Stomach (tissue), 9 donors: ENCODE measurements around the gene NEU3. TPM values are rescaled to one million over a fixed set of nuclear protein-coding genes. Genes with fewer than 3 reads are reported as not detected.

Experiments used
- DNase-seq, 2 donors: peaks; one replicate each; pipeline versions ENCODE4 v3.0.0 to v3.0.0-alpha.2; 2013 to 2019
- H3K27ac ChIP-seq, 5 donors: fragments of 200-600 bp in 4 of 5; sonication (generic) in 4 of 5; one replicate each; pipeline ENCODE4 v1.5.1; 2013 to 2019; ENCODE audit warnings: mild to moderate bottlenecking in 1 of 5, moderate library complexity in 1 of 5
- H3K27me3 ChIP-seq, 3 donors: fragments of 200-600 bp; sonication (generic); one replicate each; pipeline ENCODE4 v1.5.1; 2017 to 2019; ENCODE audit warnings: mixed run types in 1 of 3
- H3K36me3 ChIP-seq, 4 donors: fragments of 200-600 bp; sonication (generic); 1 replicate in 3 of 4; 2 replicates in 1 of 4; pipeline ENCODE4 v1.5.1; 2016 to 2019
- H3K4me1 ChIP-seq, 4 donors: fragments of 200-600 bp; sonication (generic); one replicate each; pipeline ENCODE4 v1.5.1; 2016 to 2019
- H3K4me3 ChIP-seq, 4 donors: fragments of 200-600 bp; sonication (generic) in 3 of 4; one replicate each; pipeline ENCODE4 v1.5.1; 2016 to 2019; ENCODE audit warnings: mild to moderate bottlenecking in 1 of 4
- H3K9me3 ChIP-seq, 4 donors: fragments of 200-600 bp; sonication (generic); one replicate each; pipeline ENCODE4 v1.5.1; 2016 to 2019
- EP300 ChIP-seq: sonication (generic); formaldehyde crosslinking; IDR thresholded peaks from one replicate; pipeline ENCODE4 v1.6.1; 2017; ENCODE audit warnings: antibody characterized with exemption
- POLR2A ChIP-seq, 4 donors: fragments of 450-650 bp; IDR thresholded peaks; one replicate each; pipeline ENCODE4 v1.6.1; 2016; ENCODE audit warnings: antibody characterized with exemption in 4 of 4, control low read depth in 2 of 4, mild to moderate bottlenecking in 1 of 4, moderate library complexity in 1 of 4
- POLR2AphosphoS5 ChIP-seq, 3 donors: sonication (generic); formaldehyde crosslinking; IDR thresholded peaks; one replicate each; pipeline ENCODE4 v1.6.1; 2016; ENCODE audit warnings: antibody characterized with exemption in 3 of 3
- WGBS, 5 donors: extraction: QIAGEN DNeasy Blood & Tissue Kit in 3 of 5; methylation state at CpG; one replicate each; pipeline versions ENCODE4 v1.1.5 to v1.1.7; 2013 to 2018; 5-methylcytosine and 5-hydroxymethylcytosine counted together
- intact Hi-C: fragments of 100-400 bp; cut with DNase I; formaldehyde crosslinking; loops from one replicate; pipeline ENCODE4 v1.15.1; 2023; ENCODE audit warnings: low total_unique reads
- polyA plus RNA-seq, 3 donors: library from polyadenylated mRNA; stranded (reverse); fragments of 200-250 nt; gene quantifications; one replicate each; pipeline ENCODE4 v1.2.3, GENCODE V29; 2013
- small RNA-seq, 4 donors: library from RNA; depleted of rRNA; stranded (forward); fragments of <200 nt; gene quantifications; one replicate each; pipeline ENCODE3, GENCODE V24; 2016
- total RNA-seq, 5 donors: library from RNA; depleted of rRNA; stranded (reverse); fragments of >200 nt; gene quantifications; one replicate each; pipeline versions ENCODE4 v1.1.0 to v1.2.3, GENCODE V29; 2014 to 2016
- TF ChIP-seq, protein P1 (sequence below), 7 experiments: fragments of 450-650 bp in 4 of 7; fragments of 200-600 bp in 3 of 7; sonication (generic) in 3 of 7; IDR thresholded peaks; one replicate each; pipeline ENCODE4 v1.5.1; 2016 to 2019; ENCODE audit warnings: antibody characterized with exemption in 7 of 7, control low read depth in 2 of 7, mild to moderate bottlenecking in 1 of 7
- donor health status: healthy with polysubstance abuse.
- donor health status: Bipolar disorder and iron deficiency.
- donor health status: healthy.

NEU3 gene
- total and polyA plus RNA-seq, 8 donors, result 0.58 to 33.5 (median 3.7) TPM

DNA sequence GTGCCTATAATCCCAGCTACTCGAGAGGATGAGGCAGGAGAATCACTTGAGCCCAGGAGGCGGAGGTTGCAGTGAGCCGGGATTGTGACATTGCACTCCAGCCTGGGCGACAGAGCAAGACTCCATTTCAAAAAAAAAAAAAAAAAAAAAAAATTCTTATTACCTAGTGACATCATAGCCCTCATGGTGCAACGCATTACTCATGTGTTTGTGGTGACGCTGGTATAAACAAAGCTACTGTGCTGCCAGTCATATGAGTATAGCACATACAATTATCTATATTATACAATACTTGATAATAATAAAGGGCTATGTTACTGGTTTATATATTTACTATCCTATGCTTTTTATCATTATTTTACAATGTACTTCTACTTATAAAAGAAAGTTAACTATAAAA is 66.8 kb downstream of the NEU3 start:
- WGBS, 5 donors, result 84 to 93% (median 90%) methylated on average over 6 of the region's 6 CpGs
- Histone ChIP-seq H3K27me3 (no peaks in the 10 kb centered on the region), H3K4me1 (no peaks in the 10 kb centered on the region)

DNA sequence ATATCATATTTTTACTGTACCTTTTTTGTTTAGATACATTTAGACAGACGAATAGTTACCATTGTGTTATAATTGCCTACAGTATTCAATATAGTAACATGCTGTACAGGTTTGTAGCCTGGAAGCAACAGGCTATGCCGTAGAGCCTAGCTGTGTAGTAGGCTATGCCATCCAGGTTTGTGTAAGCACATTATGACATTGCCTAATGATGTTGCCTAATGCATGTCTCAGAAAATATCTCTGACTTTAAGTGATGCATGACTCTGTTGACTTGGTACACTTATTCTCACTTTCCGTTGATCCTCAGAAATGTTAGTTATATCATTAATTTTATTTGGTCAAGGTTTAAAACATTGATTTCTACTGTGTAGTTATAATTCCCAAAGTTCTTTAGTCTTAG is 68.1 kb downstream of the NEU3 start:
- no peaks in the 10 kb centered on the region for H3K4me1 ChIP-seq
- H3K27me3 ChIP-seq, result no peaks in the 10 kb centered on the region
- WGBS, 5 donors, result 61 to 91% (median 81%) methylated on average over 3 of the region's 3 CpGs
- H3K4me3 ChIP-seq, result no peak overlapping the region
- DNase-seq, result no peak
- intact Hi-C loops, result no loop called here
- TF ChIP-seq, protein P1, sequence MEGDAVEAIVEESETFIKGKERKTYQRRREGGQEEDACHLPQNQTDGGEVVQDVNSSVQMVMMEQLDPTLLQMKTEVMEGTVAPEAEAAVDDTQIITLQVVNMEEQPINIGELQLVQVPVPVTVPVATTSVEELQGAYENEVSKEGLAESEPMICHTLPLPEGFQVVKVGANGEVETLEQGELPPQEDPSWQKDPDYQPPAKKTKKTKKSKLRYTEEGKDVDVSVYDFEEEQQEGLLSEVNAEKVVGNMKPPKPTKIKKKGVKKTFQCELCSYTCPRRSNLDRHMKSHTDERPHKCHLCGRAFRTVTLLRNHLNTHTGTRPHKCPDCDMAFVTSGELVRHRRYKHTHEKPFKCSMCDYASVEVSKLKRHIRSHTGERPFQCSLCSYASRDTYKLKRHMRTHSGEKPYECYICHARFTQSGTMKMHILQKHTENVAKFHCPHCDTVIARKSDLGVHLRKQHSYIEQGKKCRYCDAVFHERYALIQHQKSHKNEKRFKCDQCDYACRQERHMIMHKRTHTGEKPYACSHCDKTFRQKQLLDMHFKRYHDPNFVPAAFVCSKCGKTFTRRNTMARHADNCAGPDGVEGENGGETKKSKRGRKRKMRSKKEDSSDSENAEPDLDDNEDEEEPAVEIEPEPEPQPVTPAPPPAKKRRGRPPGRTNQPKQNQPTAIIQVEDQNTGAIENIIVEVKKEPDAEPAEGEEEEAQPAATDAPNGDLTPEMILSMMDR (IDR thresholded peaks at IDR 0.05), result no peak
- TF ChIP-seq POLR2A (IDR thresholded peaks at IDR 0.05) (no peak), POLR2AphosphoS5 (IDR thresholded peaks at IDR 0.05) (no peak), EP300 (no peak)
- H3K27ac ChIP-seq, result no peak overlapping the region
- peaks cover 0 to 17% (median 10%) of the 10 kb centered on the region in 4 donors for H3K9me3 ChIP-seq
- H3K36me3 ChIP-seq, result no peaks in the 10 kb centered on the region

More for the DNA sequence above, 66.8 kb downstream of the NEU3 start:
- no peak overlapping the region for H3K4me3 ChIP-seq
- DNase-seq, result no peak
- TF ChIP-seq POLR2A (IDR thresholded peaks at IDR 0.05) (no peak), EP300 (no peak)
- H3K36me3 ChIP-seq, result no peaks in the 10 kb centered on the region
- H3K27ac ChIP-seq, result no peak overlapping the region
- peaks cover 0 to 17% (median 10%) of the 10 kb centered on the region in 4 donors for H3K9me3 ChIP-seq
- intact Hi-C loops, result no loop called here

DNA sequence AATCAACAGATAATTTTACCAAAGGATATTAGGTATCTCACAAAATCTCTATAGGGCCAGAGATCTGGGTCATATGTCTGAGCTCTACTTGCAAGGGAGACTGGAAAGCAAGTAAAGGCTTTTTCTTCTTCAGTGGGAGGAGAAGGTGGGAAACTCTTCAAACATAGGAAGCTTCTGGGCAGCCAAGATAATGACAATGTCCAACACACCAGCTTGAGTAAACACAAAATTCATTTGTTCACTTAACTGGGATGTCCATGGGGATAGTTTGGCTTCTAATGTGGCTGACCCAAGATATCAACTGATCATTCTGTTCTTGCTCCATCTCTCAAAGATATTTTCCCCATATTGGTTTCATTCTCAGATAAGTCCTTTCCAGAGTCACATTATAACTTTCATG is 70.6 kb downstream of the NEU3 start:
- intact Hi-C loops, result no loop called here

DNA sequence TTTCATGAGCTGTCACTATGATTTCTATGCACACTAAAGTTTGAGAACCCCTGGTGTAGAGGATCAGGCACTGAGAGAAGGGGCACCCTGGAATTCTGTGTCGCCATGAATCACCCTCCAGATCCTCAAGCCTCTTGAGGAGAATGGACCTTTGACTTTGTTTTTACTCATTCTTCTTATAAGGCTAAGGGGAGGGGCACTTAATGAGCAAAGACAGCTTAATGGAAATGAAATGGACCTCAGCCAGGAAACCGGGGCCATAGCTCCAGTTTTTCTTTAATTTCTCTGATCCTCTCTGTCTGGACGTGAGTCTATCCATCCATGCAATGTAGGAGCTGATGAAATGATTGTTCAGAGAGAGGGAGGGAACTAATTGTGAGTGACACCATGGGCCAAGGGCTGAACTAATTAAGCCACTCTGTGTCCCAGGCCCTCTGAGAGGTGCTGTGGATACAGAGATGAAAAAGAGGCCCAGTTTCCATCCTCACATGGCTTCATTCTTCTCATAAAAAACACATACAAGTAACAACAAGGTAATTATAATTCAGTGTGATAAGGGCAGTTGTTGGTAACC is 75.1 kb downstream of the NEU3 start:
- no peak for TF ChIP-seq POLR2A (IDR thresholded peaks at IDR 0.05)
- no peak for TF ChIP-seq EP300
- TF ChIP-seq, protein P1 (IDR thresholded peaks at IDR 0.05), result no peak
- TF ChIP-seq POLR2AphosphoS5 (IDR thresholded peaks at IDR 0.05), result no peak
- Histone ChIP-seq H3K4me1 (no peaks in the 10 kb centered on the region), H3K27ac (no peak overlapping the region), H3K4me3 (no peak overlapping the region), H3K27me3 (no peaks in the 10 kb centered on the region), H3K36me3 (no peaks in the 10 kb centered on the region), H3K9me3 (no peaks in the 10 kb centered on the region)
- DNase-seq, result no peak
- 39 to 53% (median 46%) methylated on average over 3 of the region's 3 CpGs for WGBS, 5 donors
- intact Hi-C loops, result no loop called here

More for the DNA sequence above, 70.6 kb downstream of the NEU3 start:
- Histone ChIP-seq H3K4me3 (no peak overlapping the region), H3K27me3 (no peaks in the 10 kb centered on the region), H3K27ac (no peak overlapping the region), H3K9me3 (no peaks in the 10 kb centered on the region), H3K4me1 (no peaks in the 10 kb centered on the region), H3K36me3 (no peaks in the 10 kb centered on the region)
- TF ChIP-seq POLR2AphosphoS5 (IDR thresholded peaks at IDR 0.05) (no peak), POLR2A (IDR thresholded peaks at IDR 0.05) (no peak), EP300 (no peak)
- TF ChIP-seq, protein P1 (IDR thresholded peaks at IDR 0.05), result no peak
- no peak for DNase-seq

DNA sequence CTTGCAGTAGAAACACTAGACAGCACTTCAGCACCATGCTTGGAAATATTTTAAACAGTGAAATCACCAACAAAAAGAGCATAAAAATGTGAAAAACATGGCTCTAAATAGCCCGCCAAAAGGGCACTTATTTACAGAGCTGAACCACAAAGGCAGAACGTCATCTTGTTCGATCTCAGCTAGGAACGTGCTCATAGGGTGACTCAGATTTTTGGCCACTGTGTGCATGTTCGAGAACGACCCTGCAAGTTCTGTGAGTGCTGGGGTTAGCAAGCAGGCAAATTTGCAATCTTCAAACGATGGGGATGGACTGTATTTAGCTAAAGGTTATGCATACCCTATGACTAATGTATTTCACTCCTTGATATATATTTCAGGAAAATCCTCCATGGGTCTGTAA is 77.3 kb downstream of the NEU3 start:
- no peaks in the 10 kb centered on the region for H3K4me1 ChIP-seq
- no peak for TF ChIP-seq POLR2AphosphoS5 (IDR thresholded peaks at IDR 0.05)
- H3K9me3 ChIP-seq, result no peaks in the 10 kb centered on the region
- no peak overlapping the region for H3K27ac ChIP-seq
- H3K27me3 ChIP-seq, result peaks cover 0 to 8% (median 0%) of the 10 kb centered on the region in 3 donors
- intact Hi-C loops, result no loop called here
- H3K36me3 ChIP-seq, result no peaks in the 10 kb centered on the region
- no peak for DNase-seq
- H3K4me3 ChIP-seq, result no peak overlapping the region
- WGBS, 5 donors, result 69 to 77% (median 74%) methylated on average over 7 of the region's 7 CpGs

Small RNA genes within 50 kb of the gene (small RNA-seq; reads per million reads assigned to genes)
- gene RNU6-216P, result 0 reads per million in 4 donors

Other genes with a start within 250 kb of the NEU3 start
- gene RNF169, start 240.1 kb upstream of the NEU3 start, total RNA-seq, result 10 to 100 TPM in 3 of 5 donors, 1 to 10 TPM in 2; 7.0 to 28.1 (median 14.5) TPM
- 1 to 10 TPM; 2.1 to 2.9 (median 2.6) TPM for gene RNF169, start 240.1 kb upstream of the NEU3 start, polyA plus RNA-seq
- 10 to 100 TPM in 3 of 5 donors, 1 to 10 TPM in 2; 5.8 to 57.7 (median 16.5) TPM for gene XRRA1, start 39.8 kb upstream of the NEU3 start, total RNA-seq
- gene XRRA1, start 39.8 kb upstream of the NEU3 start, polyA plus RNA-seq, result 1 to 10 TPM; 2.1 to 3.4 (median 2.5) TPM
- gene SPCS2, start 39.7 kb upstream of the NEU3 start, total RNA-seq, result 100 to 1,000 TPM in 1 of 5 donors, 10 to 100 TPM in 2, 1 to 10 TPM in 2; 5.4 to 191 (median 25.8) TPM
- 100 to 1,000 TPM in 1 of 3 donors, 10 to 100 TPM in 2; 56.5 to 111 (median 70.6) TPM for gene SPCS2, start 39.7 kb upstream of the NEU3 start, polyA plus RNA-seq
- not detected for gene OR2AT4, start 107.9 kb downstream of the NEU3 start, total RNA-seq
- not detected for gene OR2AT4, start 107.9 kb downstream of the NEU3 start, polyA plus RNA-seq
- 10 to 100 TPM in 4 of 5 donors, 1 to 10 TPM in 1; 9.4 to 68.2 (median 29.8) TPM for gene SLCO2B1, start 162.2 kb downstream of the NEU3 start, total RNA-seq
- gene SLCO2B1, start 162.2 kb downstream of the NEU3 start, polyA plus RNA-seq, result 1 to 10 TPM; 3.3 to 5.2 (median 5.0) TPM